HG03558 (cell line): Measurements from ENCODE around the gene ZC3H7B.
"Not testable (repeated sequence)": the region's sequence is repeated elsewhere in the genome, so short reads cannot be mapped to it uniquely, and the experiment has no call there.

ENCODE experiments used
- ATAC-seq: cut with Tn5 transposase; IDR thresholded peaks from one replicate; pipeline ENCODE4 v1.9.1; 2021; ENCODE audit warnings: moderate number of reproducible peaks; ENCODE audit not compliant: unreplicated experiment; ENCODE audit errors: extremely low read depth

Gene ZC3H7B, protein sequence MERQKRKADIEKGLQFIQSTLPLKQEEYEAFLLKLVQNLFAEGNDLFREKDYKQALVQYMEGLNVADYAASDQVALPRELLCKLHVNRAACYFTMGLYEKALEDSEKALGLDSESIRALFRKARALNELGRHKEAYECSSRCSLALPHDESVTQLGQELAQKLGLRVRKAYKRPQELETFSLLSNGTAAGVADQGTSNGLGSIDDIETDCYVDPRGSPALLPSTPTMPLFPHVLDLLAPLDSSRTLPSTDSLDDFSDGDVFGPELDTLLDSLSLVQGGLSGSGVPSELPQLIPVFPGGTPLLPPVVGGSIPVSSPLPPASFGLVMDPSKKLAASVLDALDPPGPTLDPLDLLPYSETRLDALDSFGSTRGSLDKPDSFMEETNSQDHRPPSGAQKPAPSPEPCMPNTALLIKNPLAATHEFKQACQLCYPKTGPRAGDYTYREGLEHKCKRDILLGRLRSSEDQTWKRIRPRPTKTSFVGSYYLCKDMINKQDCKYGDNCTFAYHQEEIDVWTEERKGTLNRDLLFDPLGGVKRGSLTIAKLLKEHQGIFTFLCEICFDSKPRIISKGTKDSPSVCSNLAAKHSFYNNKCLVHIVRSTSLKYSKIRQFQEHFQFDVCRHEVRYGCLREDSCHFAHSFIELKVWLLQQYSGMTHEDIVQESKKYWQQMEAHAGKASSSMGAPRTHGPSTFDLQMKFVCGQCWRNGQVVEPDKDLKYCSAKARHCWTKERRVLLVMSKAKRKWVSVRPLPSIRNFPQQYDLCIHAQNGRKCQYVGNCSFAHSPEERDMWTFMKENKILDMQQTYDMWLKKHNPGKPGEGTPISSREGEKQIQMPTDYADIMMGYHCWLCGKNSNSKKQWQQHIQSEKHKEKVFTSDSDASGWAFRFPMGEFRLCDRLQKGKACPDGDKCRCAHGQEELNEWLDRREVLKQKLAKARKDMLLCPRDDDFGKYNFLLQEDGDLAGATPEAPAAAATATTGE

GRCh38 chr22:41301085-41302020 lies at the start of gene ZC3H7B:
TSS of gene ZC3H7B (plus strand) at chr22:41301525. CDS start at chr22:41320661, 19,136 bp downstream.
- no peak for ATAC-seq

GRCh38 chr22:41252365-41252764 lies 49.0 kb upstream of the ZC3H7B start:
- no peak for ATAC-seq

DNA sequence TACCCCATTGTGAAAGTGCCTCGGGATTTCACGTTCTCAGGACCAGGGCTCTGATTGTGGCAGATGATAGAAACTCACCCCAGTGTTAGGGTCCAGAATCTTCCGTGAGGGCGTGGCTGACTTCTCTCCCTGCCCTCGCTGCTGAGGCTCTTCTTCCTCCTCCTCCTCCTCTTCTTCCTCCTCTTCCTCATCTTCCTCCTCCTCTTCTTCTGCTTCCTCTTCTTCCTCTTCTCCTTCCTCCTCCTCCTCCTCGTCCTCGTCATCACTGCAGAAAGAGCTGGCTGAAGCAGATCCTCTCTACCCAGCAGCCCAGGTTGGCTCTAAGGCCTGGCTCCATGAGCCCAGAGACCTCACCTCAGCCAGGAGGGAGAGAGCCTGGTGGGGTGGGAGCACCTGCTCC lies 47.1 kb upstream of the ZC3H7B start:
- no peak for ATAC-seq

- no peak for ATAC-seq
Observed at GRCh38 chr22:41256254-41257253, 44.8 kb upstream of the ZC3H7B start.

GRCh38 chr22:41257696-41258095 lies 43.6 kb upstream of the ZC3H7B start:
- ATAC-seq, result no peak

DNA sequence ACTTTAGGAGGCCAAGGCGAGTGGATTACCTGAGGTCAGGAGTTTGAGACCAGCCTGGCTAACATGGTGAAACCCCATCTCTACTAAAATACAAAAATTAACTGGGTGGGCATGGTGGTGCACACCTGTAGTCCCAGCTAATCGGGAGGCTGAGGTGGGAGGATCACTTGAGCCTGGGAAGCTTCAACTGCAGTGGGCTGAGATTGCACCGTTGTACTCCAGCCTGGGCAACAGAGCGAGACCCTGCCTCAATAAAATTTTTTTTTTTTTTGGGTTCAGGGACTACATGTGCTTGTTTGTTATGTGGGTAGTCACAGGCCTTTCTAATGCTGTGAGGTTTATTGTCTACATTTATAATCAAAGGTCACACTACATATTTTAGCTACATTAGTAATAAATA lies 41.6 kb upstream of the ZC3H7B start:
- ATAC-seq, result not testable (repeated sequence)

- ATAC-seq, result no peak
Observed at GRCh38 chr22:41260871-41261270, 40.5 kb upstream of the ZC3H7B start.

- no peak for ATAC-seq
Observed at GRCh38 chr22:41261541-41262249, 39.6 kb upstream of the ZC3H7B start.

DNA sequence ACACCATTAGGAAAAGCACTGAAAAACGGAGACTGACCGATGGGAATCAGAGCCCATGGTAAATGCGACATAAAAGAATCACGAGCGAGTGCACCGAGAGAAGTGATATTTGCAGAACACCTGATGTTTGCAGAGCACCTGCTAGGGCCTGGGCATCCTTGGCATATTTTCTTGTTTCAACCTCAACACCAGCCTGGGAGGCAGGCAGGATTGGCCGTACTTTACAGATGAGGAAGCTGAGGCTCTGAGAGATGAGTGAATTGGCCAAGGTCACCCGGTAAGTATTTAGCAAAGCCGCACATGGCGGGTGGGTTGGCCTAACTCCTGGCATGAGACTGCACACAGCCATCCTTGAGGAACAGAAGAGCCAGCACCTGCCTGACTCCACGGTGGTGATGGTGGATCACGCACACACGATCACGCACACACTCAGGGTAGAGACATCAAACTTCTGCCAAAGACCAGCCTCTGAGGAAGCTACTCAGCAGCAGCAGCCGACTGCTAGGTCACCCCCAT lies 39.0 kb upstream of the ZC3H7B start:
- no peak for ATAC-seq

DNA sequence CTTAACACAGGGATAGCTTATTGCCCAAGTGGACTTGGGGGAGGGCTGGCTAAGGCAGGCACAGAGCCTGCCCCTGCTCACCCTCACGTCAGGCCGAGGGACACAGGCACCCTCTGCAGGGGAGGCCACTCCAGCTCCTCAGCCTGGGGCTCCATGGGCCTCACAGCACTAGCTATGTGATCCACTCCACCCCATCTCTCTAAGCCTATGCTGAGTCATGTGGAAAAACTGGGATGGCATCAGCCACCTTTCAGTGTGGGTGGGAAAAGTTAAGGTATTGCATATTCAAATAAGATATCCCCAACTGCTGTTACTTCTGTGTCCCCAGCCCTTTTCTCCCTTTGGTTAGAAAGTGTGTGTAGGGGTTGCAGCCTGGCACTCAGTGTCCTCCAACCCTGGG lies 37.6 kb upstream of the ZC3H7B start:
- no peak for ATAC-seq

- no peak for ATAC-seq
Observed at GRCh38 chr22:41264408-41264941, 36.9 kb upstream of the ZC3H7B start.

- no peak for ATAC-seq
Observed at GRCh38 chr22:41267958-41268357, 33.4 kb upstream of the ZC3H7B start.

DNA sequence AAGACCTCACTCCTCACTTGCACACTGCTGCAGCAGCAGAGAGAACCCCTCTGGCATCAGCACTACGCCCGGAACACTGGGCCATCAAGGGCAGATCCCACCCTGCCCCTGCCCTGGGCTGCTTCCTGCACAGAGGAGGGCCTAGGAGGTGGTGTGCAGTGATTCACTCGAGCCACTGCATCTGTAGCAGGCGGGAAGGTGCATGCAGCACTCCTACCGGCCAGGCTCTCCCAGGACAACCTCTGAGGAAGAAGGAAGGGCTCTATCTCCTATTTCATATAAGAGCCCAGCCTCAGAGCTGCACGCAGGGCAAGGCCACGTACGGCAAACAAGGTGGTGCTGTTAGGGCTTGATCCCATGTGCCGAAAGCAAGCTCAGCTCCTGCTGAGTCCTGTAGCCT lies 29.5 kb upstream of the ZC3H7B start:
- ATAC-seq, result no peak

DNA sequence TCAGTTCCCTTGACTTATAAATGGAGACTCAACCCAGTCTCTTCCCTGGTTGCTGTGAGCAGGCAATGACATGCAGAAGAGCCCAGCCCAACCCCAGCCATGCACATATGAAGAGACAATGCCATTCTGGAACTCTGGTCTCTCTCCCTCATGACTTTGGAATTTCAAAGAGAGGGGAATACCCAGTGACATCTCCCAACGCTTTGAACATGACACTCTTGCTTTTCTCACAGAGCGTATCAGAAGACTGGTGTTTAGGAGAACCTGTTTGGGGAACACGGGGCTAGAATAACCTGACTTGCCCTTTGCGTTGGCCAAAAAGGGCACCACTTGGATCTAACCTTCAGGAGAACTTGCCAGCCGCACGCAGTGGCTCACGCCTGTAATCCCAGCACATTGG lies 28.2 kb upstream of the ZC3H7B start:
- ATAC-seq, result no peak

DNA sequence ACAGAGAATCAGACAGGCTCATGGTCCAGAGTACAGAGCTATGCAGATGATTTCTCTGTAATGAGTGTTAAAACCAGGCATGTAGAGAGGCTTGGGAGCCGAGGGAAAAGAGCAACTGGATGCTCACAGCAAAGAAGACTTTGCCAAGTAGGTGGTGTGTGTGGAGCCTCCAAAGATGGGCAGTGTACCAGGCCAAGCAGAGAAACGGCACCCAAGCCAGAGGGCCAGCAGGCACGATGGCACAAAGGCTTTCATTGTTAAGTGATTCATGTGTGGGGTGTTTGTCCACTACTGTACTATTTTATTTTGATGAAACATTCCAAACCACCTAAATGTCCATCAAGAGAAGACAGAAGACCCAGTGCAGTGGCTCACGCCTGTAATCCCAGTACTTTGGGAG lies 26.5 kb upstream of the ZC3H7B start:
- no peak for ATAC-seq

GRCh38 chr22:41280065-41280464 lies 21.3 kb upstream of the ZC3H7B start:
- no peak for ATAC-seq

DNA sequence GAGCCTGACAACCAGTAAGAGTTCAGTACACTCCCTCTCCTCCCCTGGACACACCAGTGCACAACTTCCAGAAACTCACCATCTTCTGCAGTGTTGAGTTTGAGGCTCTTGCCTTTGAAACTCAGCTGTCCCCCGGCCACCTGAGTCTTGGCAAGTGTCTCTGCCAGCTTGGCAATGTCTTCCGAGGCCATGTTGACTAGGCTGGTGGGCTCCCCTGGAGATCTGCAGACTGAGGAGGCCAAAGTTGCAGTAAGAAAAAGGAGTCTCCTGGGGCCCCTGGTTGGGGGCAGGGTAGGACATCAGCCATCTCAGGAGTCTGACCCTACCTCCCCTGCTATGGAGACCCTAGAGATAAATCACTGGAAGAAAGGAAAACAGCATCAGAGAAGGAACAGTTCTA lies 20.5 kb upstream of the ZC3H7B start:
- no peak for ATAC-seq

DNA sequence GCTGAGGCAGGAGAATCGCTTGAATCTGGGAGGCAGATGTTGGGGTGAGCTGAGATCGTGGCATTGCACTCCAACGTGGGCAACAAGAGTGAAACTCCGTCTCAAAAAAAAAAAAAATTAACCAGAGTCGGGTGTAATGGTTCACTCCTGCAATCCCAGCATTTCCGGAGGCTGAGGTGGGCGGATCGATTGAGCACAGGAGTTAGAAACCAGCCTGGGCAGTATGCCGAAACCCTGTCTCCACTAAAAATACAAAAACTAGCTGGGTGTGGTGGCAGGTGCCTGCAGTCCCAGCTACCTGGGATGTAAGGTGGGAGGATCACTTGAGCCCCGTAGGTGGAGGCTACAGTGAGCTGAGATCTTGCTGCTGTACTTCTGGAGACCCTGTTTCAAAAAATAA lies 16.9 kb upstream of the ZC3H7B start:
- ATAC-seq, result no peak
